ENCODE measurements around the gene MRFAP1L1. TPM values are rescaled to one million over a fixed set of nuclear protein-coding genes. Genes with fewer than 3 reads are reported as not detected.

MRFAP1L1 gene
- total RNA-seq, 1 experiment from 2014 or later = 57.7 TPM

DNA sequence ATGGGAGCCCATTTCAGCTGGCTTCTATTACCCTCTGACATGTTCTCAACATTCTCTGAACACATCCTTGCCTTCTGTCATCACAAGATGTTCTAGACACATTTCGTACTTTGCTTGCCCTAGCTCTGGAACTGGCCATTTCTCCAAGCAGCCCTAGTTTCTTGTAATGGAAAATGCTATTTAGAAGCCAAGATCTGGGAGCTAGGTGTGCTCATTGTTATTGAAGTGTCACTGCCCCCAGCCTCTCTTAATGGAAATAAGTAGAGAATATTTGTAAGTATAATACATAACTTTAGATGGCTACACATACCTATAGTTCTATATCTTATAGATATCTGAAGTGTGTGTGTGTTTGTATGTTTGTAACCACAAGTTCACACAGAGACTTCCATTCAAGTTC is 6.9 kb downstream of the MRFAP1L1 start:
- Histone ChIP-seq H2BK5ac (ENCODE audit: insufficient read length, low read length) (no peak overlapping the region), H3K4ac (ENCODE audit: low read depth, low read length) (no peak overlapping the region), H4K20me1 (ENCODE audit: control insufficient read depth, insufficient read depth, insufficient read length) (no peaks in the 10 kb centered on the region), H4K8ac (replicated peaks; ENCODE audit: insufficient read length, low read depth, low read length) (no peak overlapping the region), H2BK120ac (ENCODE audit: low read depth, low read length, poor library complexity, severe bottlenecking) (no peak overlapping the region), H3K14ac (ENCODE audit: insufficient read depth, low read length) (no peak overlapping the region), H4K5ac (ENCODE audit: insufficient read length, low read depth, low read length) (no peak overlapping the region), H2BK15ac (ENCODE audit: low read depth, low read length) (no peak overlapping the region), H2AFZ (ENCODE audit: low read length) (no peak overlapping the region), H3K79me1 (ENCODE audit: insufficient read depth, low read depth, low read length, poor library complexity, severe bottlenecking) (no peaks in the 10 kb centered on the region), H4K91ac (ENCODE audit: insufficient read length, low read depth, low read length) (no peak overlapping the region), H3K27me3 (ENCODE audit: insufficient read depth, low read length) (no peaks in the 10 kb centered on the region), H3K27ac (ENCODE audit: insufficient read length, low read depth, low read length) (no peak overlapping the region), H3T11ph (ENCODE audit: low read length) (no peak overlapping the region), H3K23me2 (ENCODE audit: insufficient read length, low read depth, low read length, poor library complexity, severe bottlenecking) (no peaks in the 10 kb centered on the region), H3K56ac (ENCODE audit: insufficient read length, low read depth, low read length) (no peak overlapping the region), H2BK20ac (ENCODE audit: low read depth, low read length, poor library complexity, severe bottlenecking) (no peak overlapping the region), H3K79me2 (ENCODE audit: insufficient read depth, low read length) (peaks cover 16% of the 10 kb centered on the region; the same call in 1 of the 2 replicates), H2BK12ac (ENCODE audit: insufficient read length, low read depth, low read length) (no peak overlapping the region), H3K9ac (ENCODE audit: extremely low read depth, insufficient read length, low read length) (no peak overlapping the region), H3K4me2 (ENCODE audit: insufficient read depth, insufficient read length, low read length) (no peak overlapping the region), H3K18ac (ENCODE audit: insufficient read length, low read depth, low read length) (no peak overlapping the region), H3K23ac (ENCODE audit: insufficient read length, low read depth, low read length) (no peak overlapping the region), H2AK5ac (ENCODE audit: insufficient read length, low read length) (no peak overlapping the region), H3K4me1 (ENCODE audit: insufficient read depth, low read length) (0 out of 2 replicates have a peak, but pooled peaks cover 1% of the 10 kb centered on the region), H3K9me3 (ENCODE audit: control insufficient read depth, low read depth, low read length) (no peaks in the 10 kb centered on the region)
- Mint-ChIP-seq H3K36me3 (ENCODE audit: insufficient read depth in 1 of 3, low read depth in 3 of 3) (peaks cover 34 to 48% (median 45%) of the 10 kb centered on the region in 3 experiments), H3K4me3 (no peak overlapping the region), H3K27ac (no peak overlapping the region), H3K9me3 (peaks cover 9 to 22% of the 10 kb centered on the region in 2 experiments), H3K27me3 (ENCODE audit: low read depth) (no peaks in the 10 kb centered on the region), H3K4me1 (peaks cover 5 to 6% of the 10 kb centered on the region in 2 experiments)
- TF ChIP-seq, protein P1, sequence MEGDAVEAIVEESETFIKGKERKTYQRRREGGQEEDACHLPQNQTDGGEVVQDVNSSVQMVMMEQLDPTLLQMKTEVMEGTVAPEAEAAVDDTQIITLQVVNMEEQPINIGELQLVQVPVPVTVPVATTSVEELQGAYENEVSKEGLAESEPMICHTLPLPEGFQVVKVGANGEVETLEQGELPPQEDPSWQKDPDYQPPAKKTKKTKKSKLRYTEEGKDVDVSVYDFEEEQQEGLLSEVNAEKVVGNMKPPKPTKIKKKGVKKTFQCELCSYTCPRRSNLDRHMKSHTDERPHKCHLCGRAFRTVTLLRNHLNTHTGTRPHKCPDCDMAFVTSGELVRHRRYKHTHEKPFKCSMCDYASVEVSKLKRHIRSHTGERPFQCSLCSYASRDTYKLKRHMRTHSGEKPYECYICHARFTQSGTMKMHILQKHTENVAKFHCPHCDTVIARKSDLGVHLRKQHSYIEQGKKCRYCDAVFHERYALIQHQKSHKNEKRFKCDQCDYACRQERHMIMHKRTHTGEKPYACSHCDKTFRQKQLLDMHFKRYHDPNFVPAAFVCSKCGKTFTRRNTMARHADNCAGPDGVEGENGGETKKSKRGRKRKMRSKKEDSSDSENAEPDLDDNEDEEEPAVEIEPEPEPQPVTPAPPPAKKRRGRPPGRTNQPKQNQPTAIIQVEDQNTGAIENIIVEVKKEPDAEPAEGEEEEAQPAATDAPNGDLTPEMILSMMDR (conservative IDR thresholded peaks at IDR 0.05) = no peak
- no CpG with 5 or more reads among the region's 1 CpG for WGBS (ENCODE audit: extremely low coverage, insufficient read length, low lambda C conversion rate)
- DNase-seq = no peak
